ENCODE measurements around the gene KAT8.

DNA sequence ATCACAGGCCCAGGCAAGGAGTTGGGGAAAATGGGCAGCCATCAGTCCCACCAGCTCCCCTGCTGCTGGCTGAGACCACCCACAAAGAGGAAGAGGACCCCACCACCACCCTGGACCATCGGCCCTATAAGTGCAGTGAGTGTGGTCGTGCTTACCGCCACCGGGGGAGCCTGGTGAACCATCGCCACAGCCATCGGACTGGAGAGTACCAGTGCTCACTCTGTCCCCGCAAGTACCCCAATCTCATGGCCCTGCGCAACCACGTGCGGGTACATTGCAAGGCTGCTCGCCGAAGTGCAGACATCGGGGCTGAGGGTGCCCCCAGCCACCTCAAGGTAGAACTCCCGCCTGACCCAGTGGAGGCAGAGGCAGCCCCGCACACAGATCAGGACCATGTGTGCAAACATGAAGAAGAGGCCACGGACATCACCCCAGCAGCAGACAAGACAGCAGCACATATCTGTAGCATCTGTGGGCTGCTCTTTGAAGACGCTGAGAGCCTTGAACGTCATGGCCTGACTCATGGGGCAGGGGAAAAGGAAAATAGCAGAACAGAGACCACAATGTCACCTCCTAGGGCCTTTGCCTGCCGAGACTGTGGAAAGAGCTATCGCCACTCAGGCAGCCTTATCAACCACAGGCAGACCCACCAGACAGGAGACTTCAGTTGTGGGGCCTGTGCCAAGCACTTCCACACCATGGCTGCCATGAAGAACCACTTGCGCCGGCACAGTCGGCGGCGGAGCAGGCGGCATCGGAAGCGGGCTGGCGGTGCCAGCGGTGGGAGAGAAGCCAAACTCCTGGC is 39.7 kb upstream of the KAT8 start:
- TF ChIP-seq POLR2A (IDR thresholded peaks at IDR 0.05), result no peak
- TF ChIP-seq, protein P1, sequence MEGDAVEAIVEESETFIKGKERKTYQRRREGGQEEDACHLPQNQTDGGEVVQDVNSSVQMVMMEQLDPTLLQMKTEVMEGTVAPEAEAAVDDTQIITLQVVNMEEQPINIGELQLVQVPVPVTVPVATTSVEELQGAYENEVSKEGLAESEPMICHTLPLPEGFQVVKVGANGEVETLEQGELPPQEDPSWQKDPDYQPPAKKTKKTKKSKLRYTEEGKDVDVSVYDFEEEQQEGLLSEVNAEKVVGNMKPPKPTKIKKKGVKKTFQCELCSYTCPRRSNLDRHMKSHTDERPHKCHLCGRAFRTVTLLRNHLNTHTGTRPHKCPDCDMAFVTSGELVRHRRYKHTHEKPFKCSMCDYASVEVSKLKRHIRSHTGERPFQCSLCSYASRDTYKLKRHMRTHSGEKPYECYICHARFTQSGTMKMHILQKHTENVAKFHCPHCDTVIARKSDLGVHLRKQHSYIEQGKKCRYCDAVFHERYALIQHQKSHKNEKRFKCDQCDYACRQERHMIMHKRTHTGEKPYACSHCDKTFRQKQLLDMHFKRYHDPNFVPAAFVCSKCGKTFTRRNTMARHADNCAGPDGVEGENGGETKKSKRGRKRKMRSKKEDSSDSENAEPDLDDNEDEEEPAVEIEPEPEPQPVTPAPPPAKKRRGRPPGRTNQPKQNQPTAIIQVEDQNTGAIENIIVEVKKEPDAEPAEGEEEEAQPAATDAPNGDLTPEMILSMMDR (IDR thresholded peaks at IDR 0.05), result no peak

Measured in uterus (tissue), 2 donors.